NT2/D1 (cell line): ENCODE measurements around the gene ZNF101.

Experiments
- SUZ12 ChIP-seq: IDR thresholded peaks from 2 replicates; pipeline ENCODE4 v1.6.1; 2011; ENCODE audit not compliant: insufficient read length, insufficient read depth; ENCODE audit errors: extremely low read depth
- YY1 ChIP-seq: IDR thresholded peaks from 2 replicates; pipeline ENCODE4 v1.6.1; 2011; ENCODE audit not compliant: insufficient read length, insufficient read depth
- ZNF274 ChIP-seq: IDR thresholded peaks from 2 replicates; pipeline ENCODE4 v1.6.1; 2011; ENCODE audit warnings: mild to moderate bottlenecking, low read depth, low read length

- TF ChIP-seq YY1 (no peak), SUZ12 (no peak), ZNF274 (no peak)
These were observed 21.4 kb upstream of the ZNF101 start for GRCh38 chr19:19647037-19647835.
